DND-41 (cell line): ENCODE measurements around the gene PLEKHA8.

Experiments used
- ATAC-seq: fragments of 200-7000 bp; cut with Tn5 transposase; 3 replicates; pipeline ENCODE4 v1.9.1; 2021; ENCODE audit warnings: low read depth; ENCODE audit not compliant: insufficient read depth
- DNase-seq: peaks from one replicate; pipeline ENCODE4 v3.0.0-alpha.2; 2020
- H2AFZ ChIP-seq: 2 replicates; pipeline ENCODE4 v1.6.0; 2012; ENCODE audit warnings: low read depth, low read length
- H3K27ac ChIP-seq: 2 replicates; pipeline ENCODE4 v1.5.1; 2012; ENCODE audit warnings: low read length, inconsistent platforms
- H3K27me3 ChIP-seq: fragments of 200-600 bp; sonication (generic); 2 replicates; pipeline ENCODE4 v1.6.0; 2012; ENCODE audit warnings: low read length, mild to moderate bottlenecking, inconsistent platforms; ENCODE audit not compliant: insufficient read depth, poor library complexity
- H3K36me3 ChIP-seq: 2 replicates; pipeline ENCODE4 v1.5.1; 2012; ENCODE audit warnings: low read length, inconsistent platforms; ENCODE audit not compliant: insufficient read depth
- H3K4me1 ChIP-seq: 2 replicates; pipeline ENCODE4 v1.5.1; 2012; ENCODE audit warnings: mild to moderate bottlenecking, low read length; ENCODE audit not compliant: insufficient read depth
- H3K4me2 ChIP-seq: 2 replicates; pipeline ENCODE4 v1.6.0; 2012; ENCODE audit warnings: mild to moderate bottlenecking, moderate library complexity, low read length, inconsistent platforms; ENCODE audit not compliant: insufficient read depth
- H3K4me3 ChIP-seq, 2 experiments: fragments of 200-600 bp in 1 of 2; shearing (Covaris generic) in 1 of 2; 2 replicates each; pipeline ENCODE4 v1.5.1; 2012 to 2016; ENCODE audit warnings: inconsistent platforms in 2 of 2, low read length in 2 of 2, mild to moderate bottlenecking in 2 of 2, low read depth in 1 of 2, moderate library complexity in 1 of 2
- H3K79me2 ChIP-seq: 2 replicates; pipeline ENCODE4 v1.6.0; 2012; ENCODE audit warnings: low read length, inconsistent platforms; ENCODE audit not compliant: insufficient read depth
- H3K9ac ChIP-seq: 2 replicates; pipeline ENCODE4 v1.6.0; 2012; ENCODE audit warnings: low read depth, mild to moderate bottlenecking, inconsistent platforms, low read length, moderate library complexity
- H3K9me3 ChIP-seq: 2 replicates; pipeline ENCODE4 v1.5.1; 2012; ENCODE audit warnings: low read length, moderate library complexity, mild to moderate bottlenecking, inconsistent platforms; ENCODE audit not compliant: insufficient read depth, severe bottlenecking
- H4K20me1 ChIP-seq: 2 replicates; pipeline ENCODE4 v1.6.0; 2012; ENCODE audit warnings: low read length; ENCODE audit not compliant: insufficient read depth
- EZH2 ChIP-seq: IDR thresholded peaks from 3 replicates; pipeline ENCODE4 v1.6.1; 2012; ENCODE audit warnings: borderline replicate concordance, low read depth, mild to moderate bottlenecking, moderate library complexity, low read length, inconsistent platforms; ENCODE audit not compliant: severe bottlenecking
- TF ChIP-seq, protein P1 (sequence below): IDR thresholded peaks from 2 replicates; pipeline ENCODE4 v1.5.1; 2012; ENCODE audit warnings: borderline replicate concordance, low read length, moderate library complexity, mild to moderate bottlenecking; ENCODE audit not compliant: poor library complexity, severe bottlenecking; ENCODE audit errors: extremely low read depth

Gene PLEKHA8

DNA sequence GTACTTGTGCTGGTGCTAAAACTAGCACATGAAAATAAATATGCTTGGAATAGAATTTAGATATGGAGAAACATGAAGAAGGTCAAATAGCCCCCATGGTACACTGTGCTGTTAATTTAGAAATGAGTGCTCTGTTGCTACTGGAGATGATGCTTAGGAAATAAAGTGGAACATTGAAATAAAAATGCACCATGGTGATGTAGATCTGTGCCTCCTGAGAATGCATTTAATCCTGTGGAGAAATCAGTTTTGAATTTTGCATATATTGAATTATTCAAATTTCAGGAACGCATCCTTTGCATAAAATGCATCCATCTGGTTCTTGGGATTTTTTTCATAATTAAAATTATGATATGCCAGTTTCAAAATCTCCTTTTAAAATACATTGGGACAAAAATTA is 44.5 kb downstream of the PLEKHA8 start:
- Histone ChIP-seq H2AFZ (no peak overlapping the region), H4K20me1 (no peaks in the 10 kb centered on the region), H3K27me3 (no peaks in the 10 kb centered on the region), H3K36me3 (peaks cover 29% of the 10 kb centered on the region), H3K9ac (no peak overlapping the region), H3K4me3 (no peak overlapping the region), H3K4me2 (no peak overlapping the region), H3K27ac (no peak overlapping the region), H3K9me3 (no peaks in the 10 kb centered on the region), H3K79me2 (no peaks in the 10 kb centered on the region), H3K4me1 (no peaks in the 10 kb centered on the region)
- ATAC-seq (no peak), DNase-seq (no peak)
- TF ChIP-seq, protein P1, sequence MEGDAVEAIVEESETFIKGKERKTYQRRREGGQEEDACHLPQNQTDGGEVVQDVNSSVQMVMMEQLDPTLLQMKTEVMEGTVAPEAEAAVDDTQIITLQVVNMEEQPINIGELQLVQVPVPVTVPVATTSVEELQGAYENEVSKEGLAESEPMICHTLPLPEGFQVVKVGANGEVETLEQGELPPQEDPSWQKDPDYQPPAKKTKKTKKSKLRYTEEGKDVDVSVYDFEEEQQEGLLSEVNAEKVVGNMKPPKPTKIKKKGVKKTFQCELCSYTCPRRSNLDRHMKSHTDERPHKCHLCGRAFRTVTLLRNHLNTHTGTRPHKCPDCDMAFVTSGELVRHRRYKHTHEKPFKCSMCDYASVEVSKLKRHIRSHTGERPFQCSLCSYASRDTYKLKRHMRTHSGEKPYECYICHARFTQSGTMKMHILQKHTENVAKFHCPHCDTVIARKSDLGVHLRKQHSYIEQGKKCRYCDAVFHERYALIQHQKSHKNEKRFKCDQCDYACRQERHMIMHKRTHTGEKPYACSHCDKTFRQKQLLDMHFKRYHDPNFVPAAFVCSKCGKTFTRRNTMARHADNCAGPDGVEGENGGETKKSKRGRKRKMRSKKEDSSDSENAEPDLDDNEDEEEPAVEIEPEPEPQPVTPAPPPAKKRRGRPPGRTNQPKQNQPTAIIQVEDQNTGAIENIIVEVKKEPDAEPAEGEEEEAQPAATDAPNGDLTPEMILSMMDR: no peak
- no peak for TF ChIP-seq EZH2

DNA sequence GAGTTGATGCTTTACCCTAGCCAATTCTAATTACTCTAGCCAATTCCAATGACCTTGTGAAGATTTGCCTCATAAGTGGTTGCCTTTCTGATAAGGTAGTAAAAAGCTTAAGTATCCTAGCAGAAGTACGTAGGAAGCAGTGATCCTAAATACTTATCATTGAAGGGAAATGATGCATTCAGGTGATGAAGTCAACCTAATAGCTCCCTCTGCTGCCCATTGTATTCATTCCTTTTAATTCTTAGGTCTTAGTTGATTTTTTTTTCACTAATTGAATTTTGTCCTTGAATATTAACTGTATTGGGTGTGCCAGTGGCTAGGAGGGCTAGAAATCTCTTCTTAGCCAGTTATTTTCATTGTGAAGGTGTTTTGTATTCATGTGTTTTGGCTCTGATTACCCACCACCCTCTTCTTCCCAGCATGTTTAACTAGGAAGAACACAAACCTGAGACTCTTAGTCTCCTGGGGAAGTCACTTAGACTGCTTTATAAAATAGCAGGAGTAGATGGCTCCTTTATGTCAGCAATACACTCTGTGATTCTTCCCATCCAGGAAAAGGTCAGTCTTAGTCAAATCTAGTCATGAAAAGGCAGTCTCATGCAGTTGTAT is 46.3 kb downstream of the PLEKHA8 start:
- Histone ChIP-seq H3K9ac (no peak overlapping the region), H2AFZ (no peak overlapping the region), H3K4me1 (no peaks in the 10 kb centered on the region), H3K27me3 (no peaks in the 10 kb centered on the region), H3K4me2 (no peak overlapping the region), H3K36me3 (peaks cover 36% of the 10 kb centered on the region), H3K4me3 (no peak overlapping the region), H3K9me3 (no peaks in the 10 kb centered on the region), H3K79me2 (no peaks in the 10 kb centered on the region), H4K20me1 (no peaks in the 10 kb centered on the region), H3K27ac (no peak overlapping the region)
- DNase-seq: no peak
- no peak for TF ChIP-seq EZH2
- TF ChIP-seq, protein P1: peak; percentile 61
- ATAC-seq: no peak

DNA sequence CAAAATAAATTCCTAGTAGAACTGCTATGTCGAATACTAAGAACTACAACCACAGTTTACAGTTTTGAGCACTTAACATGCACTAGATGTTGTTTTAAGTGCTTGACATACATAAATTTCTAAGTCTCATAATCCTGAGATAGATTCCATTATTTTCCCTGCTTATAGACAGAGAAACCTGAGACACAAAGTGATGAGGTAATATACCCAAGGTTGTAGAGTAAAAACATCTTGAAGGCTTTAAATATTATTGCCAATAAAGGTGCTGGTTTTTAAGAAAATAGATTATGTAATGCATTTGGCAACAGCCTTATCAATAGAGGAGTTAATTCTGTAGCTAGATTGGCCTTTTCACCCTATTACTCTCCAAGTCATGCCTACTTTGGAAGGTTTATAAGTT is 48.2 kb downstream of the PLEKHA8 start:
- peaks cover 41% of the 10 kb centered on the region for H3K36me3 ChIP-seq
- no peaks in the 10 kb centered on the region for H3K4me1 ChIP-seq
- DNase-seq (no peak), ATAC-seq (no peak)
- no peaks in the 10 kb centered on the region for H3K9me3 ChIP-seq
- no peak overlapping the region for H3K4me2 ChIP-seq
- no peak overlapping the region for H2AFZ ChIP-seq
- no peak overlapping the region for H3K4me3 ChIP-seq
- H3K27me3 ChIP-seq: no peaks in the 10 kb centered on the region
- no peaks in the 10 kb centered on the region for H4K20me1 ChIP-seq
- TF ChIP-seq, protein P1: no peak
- no peak for TF ChIP-seq EZH2
- no peak overlapping the region for H3K9ac ChIP-seq
- H3K27ac ChIP-seq: no peak overlapping the region
- no peaks in the 10 kb centered on the region for H3K79me2 ChIP-seq

DNA sequence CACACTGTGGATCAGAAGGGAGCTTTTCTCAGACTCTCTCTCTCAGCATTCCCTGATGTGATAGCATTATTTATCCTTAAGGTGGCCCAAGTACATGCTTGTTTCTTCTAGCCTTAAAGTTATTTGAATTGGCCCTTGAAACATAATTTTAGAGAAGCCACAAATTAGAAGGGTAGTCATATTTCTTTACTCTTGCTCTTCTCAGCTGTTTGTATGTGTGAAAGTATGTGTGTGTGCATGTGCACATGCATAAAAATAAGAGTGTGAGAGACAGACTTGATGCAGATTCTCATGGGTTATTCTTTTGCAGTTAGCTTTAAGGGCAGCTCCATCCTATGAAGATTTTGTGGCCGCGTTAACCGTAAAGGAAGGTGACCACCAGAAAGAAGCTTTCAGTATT is 50.1 kb downstream of the PLEKHA8 start:
- Histone ChIP-seq H3K9ac (no peak overlapping the region), H3K4me3 (no peak overlapping the region), H3K27ac (no peak overlapping the region), H3K4me1 (no peaks in the 10 kb centered on the region), H3K36me3 (peaks cover 42% of the 10 kb centered on the region), H3K4me2 (no peak overlapping the region), H2AFZ (no peak overlapping the region), H4K20me1 (no peaks in the 10 kb centered on the region), H3K9me3 (no peaks in the 10 kb centered on the region), H3K79me2 (no peaks in the 10 kb centered on the region), H3K27me3 (no peaks in the 10 kb centered on the region)
- ATAC-seq (no peak), DNase-seq (no peak)
- TF ChIP-seq EZH2: no peak
- TF ChIP-seq, protein P1: no peak
